Measurements from ENCODE around the gene PDIA2.

DNA sequence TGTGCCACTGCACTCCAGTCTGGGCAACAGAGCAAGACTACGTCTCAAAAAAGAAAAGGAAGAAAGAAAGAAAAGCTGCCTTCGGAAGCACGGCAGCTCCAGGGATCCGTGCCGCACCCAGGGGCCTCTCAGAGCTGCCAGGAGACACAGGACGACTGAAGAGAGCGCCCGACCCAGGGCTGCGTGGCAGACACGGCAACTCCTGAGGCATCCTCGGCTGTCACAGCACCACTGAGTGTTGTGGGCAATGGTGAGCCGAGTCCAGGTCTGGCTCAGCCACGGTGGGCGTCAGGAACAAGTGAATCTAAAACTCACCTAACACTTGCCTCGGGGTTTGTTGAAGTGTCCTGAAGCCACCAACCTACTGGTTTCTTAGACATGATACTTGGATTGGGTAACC lies 28.8 kb downstream of the PDIA2 start:
- TF ChIP-seq PRDM1 (tag by site-specific recombination; IDR thresholded peaks at IDR 0.05): no peak
- TF ChIP-seq ZSCAN30 (tag by site-specific recombination; IDR thresholded peaks at IDR 0.05): no peak
- TF ChIP-seq ZNF175 (tag by site-specific recombination; IDR thresholded peaks at IDR 0.05): no peak
- TF ChIP-seq, protein P1, sequence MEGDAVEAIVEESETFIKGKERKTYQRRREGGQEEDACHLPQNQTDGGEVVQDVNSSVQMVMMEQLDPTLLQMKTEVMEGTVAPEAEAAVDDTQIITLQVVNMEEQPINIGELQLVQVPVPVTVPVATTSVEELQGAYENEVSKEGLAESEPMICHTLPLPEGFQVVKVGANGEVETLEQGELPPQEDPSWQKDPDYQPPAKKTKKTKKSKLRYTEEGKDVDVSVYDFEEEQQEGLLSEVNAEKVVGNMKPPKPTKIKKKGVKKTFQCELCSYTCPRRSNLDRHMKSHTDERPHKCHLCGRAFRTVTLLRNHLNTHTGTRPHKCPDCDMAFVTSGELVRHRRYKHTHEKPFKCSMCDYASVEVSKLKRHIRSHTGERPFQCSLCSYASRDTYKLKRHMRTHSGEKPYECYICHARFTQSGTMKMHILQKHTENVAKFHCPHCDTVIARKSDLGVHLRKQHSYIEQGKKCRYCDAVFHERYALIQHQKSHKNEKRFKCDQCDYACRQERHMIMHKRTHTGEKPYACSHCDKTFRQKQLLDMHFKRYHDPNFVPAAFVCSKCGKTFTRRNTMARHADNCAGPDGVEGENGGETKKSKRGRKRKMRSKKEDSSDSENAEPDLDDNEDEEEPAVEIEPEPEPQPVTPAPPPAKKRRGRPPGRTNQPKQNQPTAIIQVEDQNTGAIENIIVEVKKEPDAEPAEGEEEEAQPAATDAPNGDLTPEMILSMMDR (tag by site-specific recombination; IDR thresholded peaks at IDR 0.05): no peak
- no peak for TF ChIP-seq BCL11A (tag by site-specific recombination; IDR thresholded peaks at IDR 0.05; ENCODE audit: low read depth)
- TF ChIP-seq ZNF677 (tag by site-specific recombination; IDR thresholded peaks at IDR 0.05): no peak
- no peak for TF ChIP-seq ZXDB (tag by site-specific recombination; IDR thresholded peaks at IDR 0.05)
- no peak for TF ChIP-seq ZNF211 (tag by site-specific recombination; IDR thresholded peaks at IDR 0.05; ENCODE audit: low read depth)
- TF ChIP-seq, protein P2, sequence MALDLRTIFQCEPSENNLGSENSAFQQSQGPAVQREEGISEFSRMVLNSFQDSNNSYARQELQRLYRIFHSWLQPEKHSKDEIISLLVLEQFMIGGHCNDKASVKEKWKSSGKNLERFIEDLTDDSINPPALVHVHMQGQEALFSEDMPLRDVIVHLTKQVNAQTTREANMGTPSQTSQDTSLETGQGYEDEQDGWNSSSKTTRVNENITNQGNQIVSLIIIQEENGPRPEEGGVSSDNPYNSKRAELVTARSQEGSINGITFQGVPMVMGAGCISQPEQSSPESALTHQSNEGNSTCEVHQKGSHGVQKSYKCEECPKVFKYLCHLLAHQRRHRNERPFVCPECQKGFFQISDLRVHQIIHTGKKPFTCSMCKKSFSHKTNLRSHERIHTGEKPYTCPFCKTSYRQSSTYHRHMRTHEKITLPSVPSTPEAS (tag by site-specific recombination; IDR thresholded peaks at IDR 0.05): no peak
- TF ChIP-seq, protein P3, sequence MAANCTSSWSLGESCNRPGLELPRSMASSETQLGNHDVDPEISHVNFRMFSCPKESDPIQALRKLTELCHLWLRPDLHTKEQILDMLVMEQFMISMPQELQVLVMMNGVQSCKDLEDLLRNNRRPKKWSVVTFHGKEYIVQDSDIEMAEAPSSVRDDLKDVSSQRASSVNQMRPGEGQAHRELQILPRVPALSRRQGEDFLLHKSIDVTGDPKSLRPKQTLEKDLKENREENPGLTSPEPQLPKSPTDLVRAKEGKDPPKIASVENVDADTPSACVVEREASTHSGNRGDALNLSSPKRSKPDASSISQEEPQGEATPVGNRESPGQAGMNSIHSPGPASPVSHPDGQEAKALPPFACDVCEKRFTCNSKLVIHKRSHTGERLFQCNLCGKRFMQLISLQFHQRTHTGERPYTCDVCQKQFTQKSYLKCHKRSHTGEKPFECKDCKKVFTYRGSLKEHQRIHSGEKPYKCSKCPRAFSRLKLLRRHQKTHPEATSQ (tag by site-specific recombination; IDR thresholded peaks at IDR 0.05): no peak
- no peak for TF ChIP-seq ZNF335 (tag by site-specific recombination; conservative IDR thresholded peaks at IDR 0.05)
- no peak for TF ChIP-seq ZNF785 (tag by site-specific recombination; IDR thresholded peaks at IDR 0.05)

All from HEK293 (cell line).